Retinal pigment epithelial cell (primary cell): Measurements from ENCODE around the gene RPTOR.
A peak's percentile ranks its signal among the peaks of the same experiment; 100 is the strongest.

Experiments used
- DNase-seq: peaks from one replicate; pipeline ENCODE4 v3.0.0-alpha.2; 2010; ENCODE audit warnings: low read depth
- H3K4me3 ChIP-seq: 2 replicates; pipeline ENCODE4 v1.5.1; 2011; ENCODE audit warnings: mild to moderate bottlenecking, low read length, control low read depth, moderate library complexity
- TF ChIP-seq, protein P1 (sequence below): conservative IDR thresholded peaks from 2 replicates; pipeline ENCODE4 v1.5.1; 2011; ENCODE audit warnings: low read depth, low read length, control low read depth, inconsistent platforms

Gene RPTOR

DNA sequence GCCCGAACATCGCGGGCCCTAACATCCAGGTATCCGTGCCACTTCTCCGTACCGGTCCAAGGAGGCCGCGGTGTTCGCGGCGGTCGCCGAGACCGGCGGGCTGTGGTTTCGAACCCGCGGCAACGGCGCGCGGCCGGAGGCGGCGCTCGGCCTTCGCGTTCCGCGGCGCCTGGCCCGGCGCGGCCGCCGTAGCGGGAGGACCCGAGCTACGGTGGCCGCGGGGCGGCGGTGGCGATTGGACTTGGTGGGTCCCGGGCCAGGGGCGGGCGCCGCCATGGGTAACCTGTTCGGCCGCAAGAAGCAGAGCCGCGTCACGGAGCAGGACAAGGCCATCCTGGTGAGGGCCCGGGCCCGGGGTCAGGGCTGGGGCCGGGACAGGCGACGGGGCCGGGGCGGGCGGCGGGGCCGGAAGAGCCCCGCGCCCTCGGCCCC, 447.0 kb downstream of the RPTOR start, which contains the start of gene CHMP6:
TSS of gene CHMP6 (plus strand) at position 197 of the 432 bp plus-strand sequence. CDS start at position 275, 78 bp downstream.
- peak within 1 kb of the TSS; percentile 57 for H3K4me3 ChIP-seq
- TF ChIP-seq, protein P1, sequence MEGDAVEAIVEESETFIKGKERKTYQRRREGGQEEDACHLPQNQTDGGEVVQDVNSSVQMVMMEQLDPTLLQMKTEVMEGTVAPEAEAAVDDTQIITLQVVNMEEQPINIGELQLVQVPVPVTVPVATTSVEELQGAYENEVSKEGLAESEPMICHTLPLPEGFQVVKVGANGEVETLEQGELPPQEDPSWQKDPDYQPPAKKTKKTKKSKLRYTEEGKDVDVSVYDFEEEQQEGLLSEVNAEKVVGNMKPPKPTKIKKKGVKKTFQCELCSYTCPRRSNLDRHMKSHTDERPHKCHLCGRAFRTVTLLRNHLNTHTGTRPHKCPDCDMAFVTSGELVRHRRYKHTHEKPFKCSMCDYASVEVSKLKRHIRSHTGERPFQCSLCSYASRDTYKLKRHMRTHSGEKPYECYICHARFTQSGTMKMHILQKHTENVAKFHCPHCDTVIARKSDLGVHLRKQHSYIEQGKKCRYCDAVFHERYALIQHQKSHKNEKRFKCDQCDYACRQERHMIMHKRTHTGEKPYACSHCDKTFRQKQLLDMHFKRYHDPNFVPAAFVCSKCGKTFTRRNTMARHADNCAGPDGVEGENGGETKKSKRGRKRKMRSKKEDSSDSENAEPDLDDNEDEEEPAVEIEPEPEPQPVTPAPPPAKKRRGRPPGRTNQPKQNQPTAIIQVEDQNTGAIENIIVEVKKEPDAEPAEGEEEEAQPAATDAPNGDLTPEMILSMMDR, result no peak
- DNase-seq, result no peak

DNA sequence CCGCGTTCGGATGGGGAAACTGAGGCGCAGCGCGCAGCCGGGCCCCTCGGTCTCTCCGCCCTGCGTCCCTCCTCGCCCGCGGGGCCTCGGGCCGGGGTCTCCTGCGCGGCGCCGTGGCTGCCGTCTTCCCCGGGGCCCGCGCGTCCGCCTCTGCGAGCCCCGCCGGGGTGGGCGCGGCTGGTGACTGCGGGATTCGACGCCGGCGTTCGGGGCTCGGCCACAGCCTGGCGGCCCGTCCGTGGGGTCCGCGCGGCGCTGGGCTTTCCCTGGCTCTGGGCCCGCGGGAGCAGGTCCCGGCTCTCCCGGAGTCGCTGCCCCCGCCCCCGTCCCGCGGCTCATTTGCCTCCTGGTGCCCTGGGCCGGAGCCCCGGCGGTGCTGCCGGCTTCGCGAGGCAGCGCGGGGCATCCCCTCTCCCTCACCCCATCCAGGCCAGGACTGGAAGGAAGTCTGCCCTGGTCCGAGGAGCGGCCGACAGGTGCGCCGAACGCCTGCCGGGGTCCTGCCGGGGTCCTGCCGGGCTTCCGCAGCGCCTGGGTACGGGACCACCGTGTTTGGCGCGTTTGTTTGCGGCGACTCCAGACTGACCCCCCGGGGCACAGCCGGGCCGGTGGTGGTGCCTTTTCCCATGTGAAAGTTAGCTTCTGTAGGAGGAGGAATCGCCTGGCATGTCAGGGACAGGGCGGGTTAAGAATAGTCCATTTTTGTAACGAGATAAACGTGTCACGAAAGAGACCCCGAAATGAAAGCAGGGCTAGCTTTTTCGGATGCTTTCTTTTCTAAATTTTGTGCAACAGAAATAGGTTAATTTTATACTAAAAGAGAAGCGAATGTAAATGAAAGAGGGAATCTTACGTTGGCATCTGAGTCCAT, 447.7 kb downstream of the RPTOR start:
- TF ChIP-seq, protein P1, result no peak
- H3K4me3 ChIP-seq, result peak overlapping the region; percentile 57
- DNase-seq, result no peak

DNA sequence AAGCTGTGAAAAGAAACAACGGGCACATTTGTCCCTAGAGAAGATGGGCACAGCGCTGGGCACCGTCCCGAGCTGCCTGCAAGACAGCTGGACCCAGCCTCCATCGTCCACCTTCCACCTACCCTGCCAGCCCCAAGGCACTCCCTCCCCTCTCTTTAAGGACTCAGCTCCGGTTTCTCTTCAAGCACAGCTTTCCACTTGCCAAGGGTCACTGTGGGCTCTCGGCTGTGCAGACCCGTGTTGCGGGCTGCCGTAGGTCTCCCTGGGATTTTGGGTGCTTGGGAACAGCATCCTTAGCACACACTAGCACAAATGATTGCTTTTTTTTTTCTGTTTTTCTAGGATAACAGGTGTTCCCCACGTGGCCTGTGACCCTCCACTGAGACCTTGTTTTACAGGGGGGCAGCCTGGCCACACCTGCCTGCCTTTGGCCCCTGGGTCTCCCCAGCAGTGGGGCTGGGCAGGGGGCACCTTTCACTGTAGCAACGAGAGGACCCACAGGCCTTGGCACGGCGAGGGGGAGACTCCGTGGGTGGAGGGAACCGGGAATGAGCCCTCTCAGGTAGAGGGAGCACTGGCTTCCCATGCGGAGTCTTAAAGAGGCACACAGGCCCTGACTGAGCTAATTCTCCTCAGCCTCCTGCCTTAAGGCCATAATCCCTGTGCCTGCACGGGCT, 448.4 kb downstream of the RPTOR start:
- TF ChIP-seq, protein P1, result no peak
- H3K4me3 ChIP-seq, result peak overlapping the region; percentile 57
- DNase-seq, result no peak

DNA sequence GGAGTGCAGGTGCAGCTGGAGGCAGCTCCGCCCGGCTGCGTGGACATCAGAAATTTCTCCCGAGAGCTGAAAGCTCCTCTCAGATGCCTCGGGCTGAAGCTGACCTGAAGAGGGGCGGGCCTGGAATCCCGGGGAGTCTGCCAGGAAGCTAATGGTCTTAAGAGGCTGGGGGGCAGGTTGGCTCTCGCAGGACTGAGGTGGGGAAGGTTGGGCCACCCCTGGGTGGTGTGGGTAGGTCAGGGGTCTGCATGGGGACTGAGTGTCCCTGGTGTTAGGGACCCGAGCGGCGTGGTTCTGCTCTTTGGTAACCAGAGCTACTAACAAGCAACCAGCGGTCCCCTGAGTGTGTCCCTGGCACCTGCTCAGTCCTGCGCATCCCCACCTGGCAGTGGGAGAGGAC, 450.5 kb downstream of the RPTOR start:
- H3K4me3 ChIP-seq, result no peak overlapping the region
- no peak for DNase-seq
- TF ChIP-seq, protein P1, result no peak

DNA sequence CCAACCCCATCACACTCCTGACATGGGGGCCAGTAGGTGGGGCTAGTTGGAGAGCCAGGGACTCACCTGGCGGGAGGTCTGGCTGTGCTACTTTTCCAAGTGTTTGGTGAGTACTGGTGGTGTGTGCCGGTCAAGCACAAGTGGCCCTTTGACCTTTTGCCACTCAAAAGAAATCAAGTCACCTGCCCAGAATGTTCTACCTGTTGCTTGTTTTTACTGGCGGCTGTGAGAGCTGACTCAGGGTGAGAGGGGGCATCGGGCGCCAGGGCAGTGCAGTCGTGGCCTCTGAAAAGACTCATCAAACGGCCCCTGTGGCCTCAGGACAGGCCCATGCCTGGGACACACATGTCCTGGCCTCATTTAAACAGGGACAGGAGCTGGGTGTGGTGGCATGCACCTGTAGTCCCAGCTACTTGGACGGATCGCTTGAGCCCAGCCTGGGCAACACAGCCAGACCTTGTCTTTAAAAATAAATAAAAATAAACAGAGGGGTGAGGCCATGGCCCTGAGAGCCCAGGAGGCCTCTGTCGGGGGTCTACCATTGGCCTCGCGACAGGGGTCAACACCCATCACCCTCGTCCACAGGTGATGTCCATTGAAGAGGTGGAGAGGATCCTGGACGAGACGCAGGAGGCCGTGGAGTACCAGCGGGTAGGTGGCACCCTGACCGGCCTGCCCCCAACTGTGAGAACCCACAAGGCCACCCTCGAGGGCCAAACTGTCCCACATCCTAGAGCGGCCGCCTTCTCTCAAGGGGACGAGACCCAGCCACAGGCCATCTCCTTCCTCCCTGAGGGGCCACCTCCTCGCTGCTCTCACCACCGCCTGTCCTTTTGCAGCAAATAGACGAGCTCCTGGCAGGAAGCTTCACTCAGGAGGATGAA, 452.0 kb downstream of the RPTOR start:
- no peak overlapping the region for H3K4me3 ChIP-seq
- no peak for DNase-seq
- TF ChIP-seq, protein P1, result no peak

DNA sequence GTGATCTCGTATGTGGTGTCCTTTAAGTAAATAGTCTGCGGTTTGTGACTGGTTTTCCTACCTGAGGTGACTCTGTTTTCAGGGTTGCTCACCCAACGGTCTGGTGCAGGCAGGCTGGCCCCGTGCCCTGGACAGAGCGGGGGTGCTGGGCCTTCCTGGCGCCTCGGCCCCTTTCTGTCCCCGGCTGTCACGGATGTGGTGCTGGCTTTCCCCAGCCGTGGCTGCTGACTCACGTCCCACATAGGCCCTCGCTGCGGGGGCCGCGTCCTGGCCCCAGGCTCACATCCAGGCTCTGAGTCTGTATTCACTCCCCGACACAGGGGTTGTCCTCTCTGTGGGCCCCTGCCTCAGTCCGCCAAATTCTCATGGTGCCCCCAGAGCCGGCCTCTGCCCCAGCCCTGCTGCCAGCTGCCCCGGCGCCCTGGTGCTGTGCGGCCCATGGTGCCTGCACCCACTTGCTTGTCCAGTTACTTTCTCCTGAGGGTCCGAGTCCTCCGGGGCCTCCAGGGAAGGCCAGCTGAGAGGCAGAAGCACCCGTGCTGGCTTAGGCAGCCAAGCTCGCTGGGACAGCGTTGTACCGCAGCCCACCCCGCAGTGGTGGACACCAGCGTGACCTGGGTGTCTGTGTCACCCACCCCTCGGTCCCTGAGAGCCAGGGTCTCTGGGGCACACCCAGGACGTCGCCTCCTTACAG, 452.9 kb downstream of the RPTOR start:
- H3K4me3 ChIP-seq, result no peak overlapping the region
- TF ChIP-seq, protein P1, result no peak
- DNase-seq, result no peak
